GM18909 (cell line): ENCODE measurements around the gene RAP1GAP.
"Not testable (repeated sequence)": the region's sequence is repeated elsewhere in the genome, so short reads cannot be mapped to it uniquely, and the experiment has no call there.

Source experiments
- ATAC-seq: cut with Tn5 transposase; IDR thresholded peaks from one replicate; pipeline ENCODE4 v1.9.1; 2021; ENCODE audit warnings: mild to moderate bottlenecking; ENCODE audit not compliant: unreplicated experiment, poor library complexity

RAP1GAP gene

DNA sequence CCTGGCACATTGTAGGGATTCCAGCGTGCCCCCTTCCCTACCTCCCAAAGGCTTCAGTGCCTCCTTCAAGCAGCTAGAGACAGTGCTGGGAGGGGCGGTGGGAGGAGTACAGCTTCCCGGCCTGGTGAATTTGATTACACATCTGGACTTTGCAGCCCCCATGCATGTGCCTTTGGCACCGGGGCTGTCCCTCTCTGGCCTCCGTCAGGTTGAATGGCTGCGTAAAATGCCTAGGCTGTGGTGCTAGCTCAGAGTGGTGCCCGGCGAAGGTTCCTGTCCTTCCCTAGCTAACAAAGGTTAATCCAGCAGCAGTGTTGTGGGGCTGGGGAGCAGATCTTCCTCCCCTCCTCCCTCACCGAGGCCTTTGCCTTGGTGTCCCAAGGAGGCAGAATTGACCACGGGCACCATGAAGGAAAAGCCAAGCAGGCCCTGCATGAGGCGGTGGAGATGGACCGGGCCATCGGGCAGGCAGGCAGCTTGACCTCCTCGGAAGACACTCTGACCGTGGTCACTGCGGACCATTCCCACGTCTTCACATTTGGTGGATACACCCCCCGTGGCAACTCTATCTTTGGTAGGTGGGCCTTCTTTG lies 93.7 kb downstream of the RAP1GAP start:
- ATAC-seq: no peak

DNA sequence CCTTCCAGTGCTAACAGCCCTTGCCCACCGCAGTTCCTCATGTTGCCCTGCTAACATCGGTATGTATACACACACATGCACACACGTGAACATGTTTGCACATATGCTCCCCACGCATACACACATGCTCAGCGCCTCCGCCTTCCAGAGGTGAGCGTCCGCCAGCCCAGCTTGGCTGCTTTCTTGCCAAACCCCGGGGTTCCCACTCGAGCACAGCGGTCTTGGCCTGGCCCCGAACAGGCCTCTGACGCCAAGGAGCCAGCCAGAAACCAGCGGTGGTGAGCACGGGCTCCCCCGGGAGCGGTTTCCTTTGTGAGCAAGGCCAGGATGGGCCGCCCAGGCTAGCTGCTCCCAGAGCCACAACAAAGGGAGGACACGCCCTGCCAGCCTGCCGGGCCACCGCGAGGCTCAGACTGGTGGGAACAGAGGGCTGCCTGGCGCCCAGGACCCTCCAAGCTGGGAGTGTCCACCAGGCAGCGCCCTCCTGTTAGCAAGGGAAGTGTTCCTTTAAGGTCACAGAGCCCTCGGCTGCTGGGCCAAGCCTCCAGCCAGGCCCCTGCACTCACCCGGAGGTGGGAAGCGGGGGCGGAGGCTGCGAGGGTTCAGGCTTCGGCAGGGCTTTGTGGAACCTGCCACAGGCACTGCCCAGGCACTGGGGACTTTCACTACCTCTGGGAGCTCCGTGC lies 94.5 kb downstream of the RAP1GAP start:
- no peak for ATAC-seq

DNA sequence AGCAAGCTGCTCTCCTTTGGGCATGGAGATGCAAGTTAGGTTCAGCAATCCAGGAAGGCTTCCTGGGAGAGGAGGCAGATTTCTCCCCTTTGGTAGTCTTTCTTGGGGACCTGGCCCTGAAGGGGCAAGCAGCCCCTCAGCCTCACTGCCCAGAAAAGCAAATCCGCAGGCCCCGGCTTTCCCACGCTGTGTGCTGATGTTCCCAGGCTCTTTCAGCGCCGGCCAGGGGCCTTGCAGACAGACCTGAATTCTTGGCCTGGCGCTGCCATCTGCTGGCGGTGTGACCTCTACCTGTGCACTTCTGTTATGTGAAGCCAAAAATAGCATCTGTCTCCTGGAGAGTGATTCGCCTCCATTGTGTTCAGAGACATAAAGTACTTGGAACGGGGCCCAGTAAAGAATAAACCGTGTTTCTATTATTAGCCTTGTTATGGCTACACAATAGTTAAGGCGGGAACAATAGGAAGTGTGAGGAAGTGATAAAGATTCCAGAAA lies 95.1 kb downstream of the RAP1GAP start:
- ATAC-seq: no peak

DNA sequence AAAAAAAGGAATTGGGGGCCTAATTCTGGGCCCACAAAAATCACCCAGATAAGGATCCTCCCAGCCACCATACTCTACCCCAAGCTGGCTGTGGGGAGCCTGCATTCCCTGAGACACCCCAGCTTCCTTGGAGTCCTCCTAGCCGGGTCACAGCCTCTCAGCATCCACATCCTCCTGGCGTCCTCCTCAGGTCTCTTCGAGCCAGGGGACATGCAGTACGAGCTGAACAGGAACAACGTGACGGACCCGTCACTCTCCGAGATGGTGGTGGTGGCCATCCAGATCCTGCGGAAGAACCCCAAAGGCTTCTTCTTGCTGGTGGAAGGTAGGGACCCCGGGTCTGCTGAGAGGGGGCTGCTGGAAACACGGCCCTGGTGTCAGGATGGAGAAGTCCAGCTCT lies 95.7 kb downstream of the RAP1GAP start:
- ATAC-seq: no peak

GRCh38 chr1:21572735-21573277 lies 96.4 kb downstream of the RAP1GAP start:
- ATAC-seq: no peak

- ATAC-seq: no peak
These were observed 96.9 kb downstream of the RAP1GAP start for GRCh38 chr1:21572221-21572620.

GRCh38 chr1:21570885-21571284 lies 98.3 kb downstream of the RAP1GAP start:
- ATAC-seq: no peak

DNA sequence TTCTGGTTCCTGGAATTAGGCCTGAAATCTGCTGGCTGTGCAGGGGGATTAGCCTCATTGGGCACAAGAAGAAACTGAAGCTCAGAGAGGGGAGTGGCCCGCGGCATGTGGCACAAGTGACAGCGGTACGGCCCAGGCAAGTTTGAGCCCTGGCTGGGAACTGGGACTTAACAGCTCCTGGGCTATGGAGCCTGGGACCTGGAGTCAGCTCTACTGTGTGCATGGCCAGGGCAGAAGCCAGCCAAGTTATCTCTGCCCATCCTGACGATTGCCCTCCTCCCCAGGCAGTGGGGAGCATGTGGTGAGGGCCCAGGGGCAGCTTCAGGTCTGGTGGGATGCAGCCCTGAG lies 98.7 kb downstream of the RAP1GAP start:
- no peak for ATAC-seq

GRCh38 chr1:21569820-21570527 lies 99.2 kb downstream of the RAP1GAP start:
- ATAC-seq: no peak

DNA sequence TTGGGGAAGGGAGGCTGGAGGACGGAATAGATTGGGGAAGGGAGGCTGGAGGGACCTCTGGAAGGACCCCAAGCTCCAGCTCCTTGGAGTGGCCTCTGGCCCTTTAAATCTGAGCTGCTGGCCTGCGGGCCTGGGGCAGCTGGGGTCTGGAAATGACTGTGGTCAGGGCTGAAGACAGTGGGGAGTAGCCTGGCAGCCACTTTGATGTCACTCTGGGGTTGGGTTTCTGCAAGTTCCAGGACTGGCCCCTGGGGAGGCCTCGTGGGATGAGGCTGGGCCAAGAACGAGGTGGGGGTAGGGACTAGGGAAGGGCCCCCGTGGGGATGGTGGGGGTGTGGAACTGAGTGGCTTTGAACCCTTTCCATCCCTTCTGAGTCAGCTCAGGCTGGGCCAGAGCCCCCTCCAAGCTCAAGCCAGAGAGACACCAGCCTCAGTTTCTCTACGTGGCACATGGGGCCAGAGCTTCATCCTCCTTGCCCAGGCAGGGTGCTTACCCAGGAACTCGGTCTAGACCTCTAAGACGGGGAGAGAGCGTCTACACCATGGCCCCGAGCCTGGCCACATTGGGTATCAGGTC lies 100.3 kb downstream of the RAP1GAP start:
- ATAC-seq: no peak

DNA sequence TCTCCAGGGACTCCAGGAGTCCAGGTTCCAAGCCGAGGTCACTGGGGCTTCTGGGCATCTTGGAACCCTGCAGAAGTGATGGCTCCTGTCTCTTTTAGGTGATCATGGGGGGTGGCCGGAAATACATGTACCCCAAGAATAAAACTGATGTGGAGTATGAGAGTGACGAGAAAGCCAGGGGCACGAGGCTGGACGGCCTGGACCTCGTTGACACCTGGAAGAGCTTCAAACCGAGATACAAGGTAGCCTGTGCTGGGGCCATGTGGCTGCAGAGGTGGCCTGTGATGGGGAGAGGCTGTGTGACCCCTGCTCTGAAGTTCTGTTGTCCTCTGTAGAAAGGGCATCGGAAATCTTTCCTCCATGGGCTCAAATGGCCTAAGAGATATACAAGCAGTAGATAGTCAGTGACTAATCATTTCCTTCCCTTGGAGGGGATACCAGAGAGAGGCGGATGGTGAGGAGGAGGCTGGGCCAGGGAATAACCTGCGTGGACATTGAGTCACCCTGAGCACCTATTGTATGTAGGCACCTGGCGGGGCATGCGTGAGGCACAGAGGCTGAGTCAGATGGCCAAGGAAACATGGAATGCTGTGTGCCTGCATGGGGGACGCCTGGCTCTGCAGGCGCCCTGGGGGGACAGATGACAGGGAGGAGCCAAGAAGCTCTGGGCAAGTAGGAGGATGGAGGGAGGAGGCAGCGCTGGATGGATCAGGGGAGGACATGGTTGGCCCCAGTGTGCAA lies 101.0 kb downstream of the RAP1GAP start:
- ATAC-seq: no peak

GRCh38 chr1:21567241-21568005 lies 101.7 kb downstream of the RAP1GAP start:
- ATAC-seq: no peak

- ATAC-seq: not testable (repeated sequence)
These were observed 102.8 kb downstream of the RAP1GAP start for GRCh38 chr1:21566361-21566760.

- ATAC-seq: no peak
These were observed 103.9 kb downstream of the RAP1GAP start for GRCh38 chr1:21565285-21565684.

- no peak for ATAC-seq
These were observed 104.5 kb downstream of the RAP1GAP start for GRCh38 chr1:21564521-21565095.

- ATAC-seq: no peak
These were observed 105.2 kb downstream of the RAP1GAP start for GRCh38 chr1:21563971-21564370.

- ATAC-seq: no peak
These were observed 106.3 kb downstream of the RAP1GAP start for GRCh38 chr1:21562896-21563295.

DNA sequence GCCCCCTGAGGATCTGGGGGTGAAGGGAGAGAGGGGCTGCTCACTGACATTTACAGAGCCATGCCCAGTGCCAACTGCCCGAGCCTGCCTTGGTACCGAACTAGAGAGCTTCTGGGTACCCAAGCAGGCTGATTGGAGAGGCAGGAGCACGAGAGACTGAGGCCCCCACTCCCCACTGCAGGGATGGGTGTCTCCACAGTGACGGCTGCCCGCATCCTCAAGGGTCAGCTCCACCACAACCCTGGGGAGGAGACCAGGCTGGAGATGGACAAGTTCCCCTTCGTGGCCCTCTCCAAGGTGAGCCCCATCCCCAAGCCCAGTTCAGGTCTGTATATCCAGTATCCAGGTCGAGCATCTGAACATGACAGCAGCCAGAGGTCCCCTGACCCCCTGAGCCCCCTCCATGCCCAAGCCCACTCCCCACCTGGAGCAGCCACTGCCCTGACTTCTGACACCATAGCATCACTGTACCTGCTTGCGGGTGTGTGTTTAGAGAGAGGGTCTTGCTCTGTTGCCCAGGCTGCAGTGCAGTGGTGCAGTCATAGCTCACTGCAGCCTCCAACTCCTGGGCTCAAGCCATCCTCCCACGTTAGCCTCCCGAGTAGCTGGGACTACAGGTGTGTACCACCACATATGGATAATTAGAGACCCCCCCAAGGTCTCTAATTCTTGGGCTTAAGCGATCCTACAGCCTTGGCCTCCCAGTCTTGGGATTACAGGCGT lies 108.1 kb downstream of the RAP1GAP start:
- no peak for ATAC-seq
